A549 (cell line): ENCODE results near the gene RFX3. TPM values are rescaled to one million over a fixed set of nuclear protein-coding genes. Genes with fewer than 3 reads are reported as not detected.

Experiments
- ATAC-seq, 2 experiments: fragments of 200-7000 bp in 1 of 2; fragments of >200 bp in 1 of 2; cut with Nextera tagmentation in 1 of 2; cut with Tn5 transposase in 1 of 2; 3 replicates each; pipeline versions ENCODE4 v1.8.0 to v1.9.1; 2018 to 2020; ENCODE audit warnings: mild to moderate bottlenecking in 1 of 2, moderate library complexity in 1 of 2
- CTCF ChIA-PET: fragments of 300-600 bp; sonication (Branson Sonifier 250); formaldehyde crosslinking; extraction: SDS; loops from one replicate; lab custom pipeline; 2021; ENCODE audit warnings: antibody characterized with exemption, inconsistent platforms; lab: Yijun Ruan, JAX
- POLR2A ChIA-PET: fragments of 350-600 bp; formaldehyde crosslinking; extraction: SDS; loops from one replicate; lab custom pipeline; 2021; ENCODE audit warnings: antibody characterized with exemption, inconsistent platforms; lab: Yijun Ruan, JAX
- DNase-seq, 2 experiments: peaks; one replicate each; pipeline versions ENCODE4 v3.0.0 to v3.0.0-alpha.2; 2011 to 2016; ENCODE audit warnings: low read depth in 1 of 2, low spot score in 1 of 2
- FAIRE-seq: peaks from 2 replicates; lab custom pipeline; 2011; peaks lifted over from hg19 to GRCh38; lab: Jason Lieb, UNC
- H3K27ac ChIP-seq, 2 experiments: fragments of >200 bp; sonication (Bioruptor Twin); formaldehyde crosslinking; 3 replicates each; pipeline ENCODE4 v1.5.1; 2016 to 2017
- H3K4me1 ChIP-seq: fragments of >200 bp; sonication (Bioruptor Twin); formaldehyde crosslinking; 3 replicates; pipeline ENCODE4 v1.6.1; 2016
- H3K4me2 ChIP-seq: fragments of >200 bp; sonication (Bioruptor Twin); formaldehyde crosslinking; 3 replicates; pipeline ENCODE4 v1.6.1; 2016
- H3K4me3 ChIP-seq: fragments of >200 bp; sonication (Bioruptor Twin); formaldehyde crosslinking; 3 replicates; pipeline ENCODE4 v1.5.1; 2016
- H3K9me3 ChIP-seq: fragments of >200 bp; sonication (Bioruptor Twin); formaldehyde crosslinking; 3 replicates; pipeline ENCODE4 v1.6.1; 2016
- CBX2 ChIP-seq: fragments of 200-600 bp; sonication (generic); IDR thresholded peaks from 2 replicates; pipeline ENCODE4 v1.6.1; 2016; ENCODE audit warnings: low read depth, mild to moderate bottlenecking, borderline replicate concordance
- CEBPB ChIP-seq, 2 experiments: fragments of >200 bp in 1 of 2; sonication (Bioruptor Twin) in 1 of 2; formaldehyde crosslinking in 1 of 2; IDR thresholded peaks; 2 replicates each; pipeline ENCODE4 v1.6.1; 2012 to 2016
- CHD2 ChIP-seq: fragments of 150-350 bp; IDR thresholded peaks from 2 replicates; pipeline ENCODE4 v1.6.1; 2014; ENCODE audit warnings: low read length; ENCODE audit not compliant: partially characterized antibody
- FOSB ChIP-seq: fragments of 250-450 bp; sonication (Bioruptor Pico); IDR thresholded peaks from 2 replicates; pipeline ENCODE4 v1.5.0; 2020; ENCODE audit warnings: mild to moderate bottlenecking, moderate library complexity
- FOSL2 ChIP-seq, 2 experiments: fragments of 450-650 bp in 1 of 2; fragments of >200 bp in 1 of 2; sonication (Bioruptor Twin) in 1 of 2; formaldehyde crosslinking; IDR thresholded peaks; 2 replicates each; pipeline versions ENCODE4 v1.5.0 to v1.6.1; 2016 to 2020; ENCODE audit warnings: mild to moderate bottlenecking in 1 of 2, moderate library complexity in 1 of 2
- FOXS1 ChIP-seq: fragments of 250-450 bp; sonication (Bioruptor Pico); IDR thresholded peaks from 2 replicates; pipeline ENCODE4 v1.5.0; 2020; ENCODE audit warnings: mild to moderate bottlenecking, moderate library complexity
- JUN ChIP-seq, 2 experiments: fragments of >200 bp; sonication (Bioruptor Twin); formaldehyde crosslinking; IDR thresholded peaks; 2 replicates in 1 of 2; 3 replicates in 1 of 2; pipeline ENCODE4 v1.6.1; 2016 to 2017
- KDM1A ChIP-seq: fragments of 200-600 bp; sonication (generic); IDR thresholded peaks from 2 replicates; pipeline ENCODE4 v1.6.1; 2016; ENCODE audit warnings: low read depth, mild to moderate bottlenecking
- MYC ChIP-seq: IDR thresholded peaks from 2 replicates; pipeline ENCODE4 v1.6.1; 2012; ENCODE audit warnings: mild to moderate bottlenecking, inconsistent platforms, low read length, improper control_type of control experiment, borderline replicate concordance
- NFE2L2 ChIP-seq: fragments of 150-350 bp; conservative IDR thresholded peaks from 2 replicates; pipeline ENCODE4 v1.6.1; 2014; ENCODE audit warnings: low read length
- POLR2A ChIP-seq: IDR thresholded peaks from 2 replicates; pipeline ENCODE4 v1.6.1; 2012; ENCODE audit warnings: mild to moderate bottlenecking, low read length
- RARB ChIP-seq: fragments of 250-450 bp; sonication (Bioruptor Pico); IDR thresholded peaks from 2 replicates; pipeline ENCODE4 v1.8.0; 2021; ENCODE audit warnings: mild to moderate bottlenecking, moderate library complexity
- RFX5 ChIP-seq: fragments of 450-650 bp; IDR thresholded peaks from 2 replicates; pipeline ENCODE4 v1.7.1; 2014; ENCODE audit warnings: antibody characterized with exemption, mild to moderate bottlenecking, moderate library complexity
- SMC3 ChIP-seq: fragments of >200 bp; sonication (Bioruptor Twin); formaldehyde crosslinking; IDR thresholded peaks from 3 replicates; pipeline ENCODE4 v1.6.1; 2018; ENCODE audit warnings: inconsistent platforms
- SREBF2 ChIP-seq: fragments of 450-650 bp; IDR thresholded peaks from 2 replicates; pipeline ENCODE4 v1.6.1; 2014; ENCODE audit warnings: mild to moderate bottlenecking, moderate library complexity
- ZSCAN20 ChIP-seq: fragments of 250-450 bp; sonication (Bioruptor Pico); IDR thresholded peaks from 2 replicates; pipeline ENCODE4 v1.8.0; 2022; ENCODE audit warnings: mild to moderate bottlenecking, moderate library complexity
- WGBS: methylation state at CpG from one replicate; pipeline ENCODE4 v1.1.6; 2017; ENCODE audit errors: missing lambda C conversion rate; 5-methylcytosine and 5-hydroxymethylcytosine counted together
- polyA plus RNA-seq, 4 experiments: library from polyadenylated mRNA; depleted of rRNA in 3 of 4; stranded (reverse); fragments of >200 nt; fragmentation: RNase III in 1 of 4; extraction: RNeasy Plus Mini Kit Qiagen cat#74134 plus additional on column Dnase treatment in 1 of 4; gene quantifications; 2 replicates in 3 of 4; 3 replicates in 1 of 4; pipeline ENCODE4 v1.2.3, GENCODE V29; 2011 to 2017
- TF ChIP-seq, protein P1 (sequence below): fragments of 250-450 bp; sonication (Bioruptor Pico); IDR thresholded peaks from 2 replicates; pipeline ENCODE4 v1.5.0; 2021; ENCODE audit warnings: mild to moderate bottlenecking, moderate library complexity, borderline replicate concordance

Gene RFX3
- polyA plus RNA-seq, 2 of the 4 experiments (the other 2 are of a cell fraction), result 1.3 to 7.9 TPM

- peak overlapping the region; percentile 1; the same call in 2 of the 3 replicates for H3K4me3 ChIP-seq
- peaks cover 54% of the 10 kb centered on the region for H3K4me1 ChIP-seq
- 10% methylated on average over 1 of the region's 1 CpG for WGBS
- peak overlapping the region; percentile 96 for H3K4me2 ChIP-seq
- FAIRE-seq, result peak; percentile 94
- peak overlapping the region; percentile 76 to 86 for H3K27ac ChIP-seq
- peak in 1 of 2 experiments; percentile 69 for DNase-seq
- no peaks in the 10 kb centered on the region for H3K9me3 ChIP-seq
- CTCF ChIA-PET, result interaction anchor here (1.4 kb wide), 1 partner anchor 44 kb away, joined by 4 read pairs; no protein-coding TSS in a partner anchor
- TF ChIP-seq NFE2L2, result no peak
- no peak for TF ChIP-seq FOSL2 (IDR thresholded peaks at IDR 0.05)
- TF ChIP-seq FOSL2 (CRISPR knock-in tag; IDR thresholded peaks at IDR 0.05), result peak; percentile 68; the same call in 1 of the 2 replicates
- no peak for TF ChIP-seq CHD2
- no peak for TF ChIP-seq SMC3
- no peak for TF ChIP-seq POLR2A
- POLR2A ChIA-PET, result interaction anchor here (1.9 kb wide), 1 partner anchor 15 kb away, joined by 12 read pairs; no protein-coding TSS in a partner anchor
- peak in 1 of 2 experiments; percentile 58; a peak in 3 of 6 replicates for ATAC-seq
Observed at GRCh38 chr9:3511551-3511950, 14.2 kb downstream of the RFX3 start.

GRCh38 chr9:3510796-3511195 is 15.0 kb downstream of the RFX3 start:
- WGBS, result 24% methylated on average over 1 of the region's 1 CpG
- no peak for ATAC-seq
- H3K4me1 ChIP-seq, result peaks cover 54% of the 10 kb centered on the region
- no peak for TF ChIP-seq CBX2
- TF ChIP-seq, all 56 proteins: peak for 0
- ChIA-PET CTCF (interaction anchor here (1.4 kb wide), 1 partner anchor 43 kb away, joined by 4 read pairs; no protein-coding TSS in a partner anchor), POLR2A (interaction anchor here (1.9 kb wide), 1 partner anchor 16 kb away, joined by 12 read pairs; no protein-coding TSS in a partner anchor)
- DNase-seq (no peak), FAIRE-seq (peak; percentile 82)
- Histone ChIP-seq H3K9me3 (no peaks in the 10 kb centered on the region), H3K27ac (peak overlapping the region in 1 of 2 experiments; percentile 86; a peak in 3 of 6 replicates), H3K4me3 (no peak overlapping the region), H3K4me2 (peak overlapping the region; percentile 96)

DNA sequence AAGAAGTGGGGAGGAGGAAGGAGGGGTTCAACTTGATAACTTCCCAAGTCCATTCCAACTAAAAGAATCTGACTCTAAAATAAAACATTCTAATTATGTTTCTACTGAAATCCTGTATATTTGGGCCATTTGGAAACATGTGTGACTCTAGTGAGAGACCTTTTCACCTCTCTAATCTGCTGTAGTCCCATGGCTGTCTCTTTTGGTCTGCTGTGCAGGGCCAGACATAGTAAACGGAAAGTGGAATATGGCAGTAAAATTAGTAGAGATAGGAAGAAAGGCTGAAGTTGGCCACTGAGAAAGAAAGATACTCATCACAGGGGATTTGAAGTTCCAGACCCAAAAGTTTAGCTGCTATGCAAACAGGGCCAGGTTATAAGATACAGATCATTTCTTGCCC is 15.9 kb downstream of the RFX3 start:
- no peaks in the 10 kb centered on the region for H3K9me3 ChIP-seq
- FAIRE-seq (no peak), ATAC-seq (peak in 1 of 2 experiments; percentile 30; a peak in 1 of 6 replicates), DNase-seq (peak in 1 of 2 experiments; percentile 27)
- WGBS, result 28% methylated on average over 1 of the region's 1 CpG
- CTCF ChIA-PET, result no interaction called here
- peak overlapping the region; percentile 96 for H3K4me2 ChIP-seq
- H3K27ac ChIP-seq, result peak overlapping the region; percentile 81 to 86
- H3K4me1 ChIP-seq, result peaks cover 54% of the 10 kb centered on the region
- no peak for TF ChIP-seq KDM1A
- TF ChIP-seq, all 56 proteins: peak for 0
- H3K4me3 ChIP-seq, result no peak overlapping the region
- POLR2A ChIA-PET, result interaction anchor here (1.9 kb wide), 1 partner anchor 17 kb away, joined by 12 read pairs; no protein-coding TSS in a partner anchor

DNA sequence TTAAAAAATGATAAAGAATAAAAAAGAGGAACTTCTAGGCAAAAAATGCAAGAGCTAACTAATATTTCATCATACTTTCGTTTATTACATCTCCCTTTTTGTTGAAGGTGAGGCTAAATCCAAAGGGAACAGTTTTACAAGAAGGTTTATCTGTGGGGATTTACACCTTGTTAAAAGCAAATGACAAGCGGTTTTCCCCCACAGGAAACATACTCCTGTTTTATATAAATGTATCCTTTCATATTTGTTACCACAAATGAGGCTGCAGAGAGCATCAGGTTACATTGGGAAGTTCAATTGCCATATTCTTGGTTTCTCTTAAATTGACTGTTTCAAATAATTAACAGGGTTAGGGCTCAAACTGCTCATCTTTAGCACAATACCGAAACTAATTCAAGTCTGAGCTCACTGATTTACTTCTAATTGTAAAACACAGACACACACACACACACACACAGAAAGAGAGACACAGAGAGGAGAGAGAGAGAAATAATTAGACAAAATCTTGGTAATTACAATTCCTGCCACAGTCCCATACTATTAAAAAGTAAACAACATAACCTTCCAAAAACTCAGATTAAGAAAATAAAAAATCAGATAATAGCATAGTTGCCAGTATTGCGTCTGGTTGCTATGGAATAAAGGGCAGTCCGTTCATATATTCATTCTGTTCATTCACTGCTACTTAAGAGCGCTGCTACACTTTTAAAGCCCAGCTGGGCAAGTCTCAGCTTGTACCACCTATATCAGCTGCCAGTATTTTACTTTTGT is 17.1 kb downstream of the RFX3 start:
- WGBS, result 3% methylated on average over 6 of the region's 6 CpGs
- peak; percentile 79 for FAIRE-seq
- DNase-seq, result peak in 1 of 2 experiments; percentile 59
- Histone ChIP-seq H3K27ac (peak overlapping the region; percentile 86 to 91), H3K4me3 (peak overlapping the region; percentile 31), H3K9me3 (no peaks in the 10 kb centered on the region), H3K4me1 (peaks cover 49% of the 10 kb centered on the region), H3K4me2 (peak overlapping the region; percentile 96)
- POLR2A ChIA-PET, result interaction anchor here (3.4 kb wide), 1 partner anchor 18 kb away, joined by 32 read pairs; the partner anchor contains the start of gene RFX3
- CTCF ChIA-PET, result interaction anchor here (0.6 to 1.4 kb wide), 3 partner anchors 19 to 858 kb away, joined by 3 to 4 read pairs (median 3); no protein-coding TSS in a partner anchor
- peak; percentile 65 to 67; a peak in 3 of 6 replicates for ATAC-seq
- TF ChIP-seq JUN (IDR thresholded peaks at IDR 0.05), result peak in 1 of 2 experiments; percentile 21; a peak in 1 of 5 replicates
- TF ChIP-seq ZSCAN20 (CRISPR knock-in tag), result no peak
- TF ChIP-seq CEBPB (IDR thresholded peaks at IDR 0.05), result peak in 1 of 2 experiments; percentile 34; a peak in 1 of 4 replicates

- ATAC-seq, result no peak
- peak overlapping the region; percentile 86 to 89 for H3K27ac ChIP-seq
- TF ChIP-seq RARB (no peak), FOXS1 (CRISPR knock-in tag) (no peak), RFX5 (no peak), FOSB (no peak), SREBF2 (no peak), MYC (no peak)
- TF ChIP-seq, protein P1, sequence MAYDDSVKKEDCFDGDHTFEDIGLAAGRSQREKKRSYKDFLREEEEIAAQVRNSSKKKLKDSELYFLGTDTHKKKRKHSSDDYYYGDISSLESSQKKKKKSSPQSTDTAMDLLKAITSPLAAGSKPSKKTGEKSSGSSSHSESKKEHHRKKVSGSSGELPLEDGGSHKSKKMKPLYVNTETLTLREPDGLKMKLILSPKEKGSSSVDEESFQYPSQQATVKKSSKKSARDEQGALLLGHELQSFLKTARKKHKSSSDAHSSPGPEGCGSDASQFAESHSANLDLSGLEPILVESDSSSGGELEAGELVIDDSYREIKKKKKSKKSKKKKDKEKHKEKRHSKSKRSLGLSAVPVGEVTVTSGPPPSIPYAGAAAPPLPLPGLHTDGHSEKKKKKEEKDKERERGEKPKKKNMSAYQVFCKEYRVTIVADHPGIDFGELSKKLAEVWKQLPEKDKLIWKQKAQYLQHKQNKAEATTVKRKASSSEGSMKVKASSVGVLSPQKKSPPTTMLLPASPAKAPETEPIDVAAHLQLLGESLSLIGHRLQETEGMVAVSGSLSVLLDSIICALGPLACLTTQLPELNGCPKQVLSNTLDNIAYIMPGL (CRISPR knock-in tag), result no peak
- TF ChIP-seq, all 56 proteins: peak for 0
- ChIA-PET CTCF (interaction anchor here (0.6 to 1.4 kb wide), 2 partner anchors 20 to 515 kb away, joined by 3 read pairs; no protein-coding TSS in a partner anchor), POLR2A (interaction anchor here (0.6 to 3.4 kb wide), 2 partner anchors 19 to 713 kb away, joined by 5 to 32 read pairs; partner anchors contain the start of gene RFX3)
- DNase-seq, result peak in 1 of 2 experiments; percentile 12
- H3K4me1 ChIP-seq, result peaks cover 52% of the 10 kb centered on the region
- peak overlapping the region; percentile 96 for H3K4me2 ChIP-seq
- FAIRE-seq, result no peak
- no peaks in the 10 kb centered on the region for H3K9me3 ChIP-seq
- peak overlapping the region; percentile 31; the same call in 2 of the 3 replicates for H3K4me3 ChIP-seq
- WGBS, result 3% methylated on average over 2 of the region's 2 CpGs
Observed at GRCh38 chr9:3508078-3508431, 17.7 kb downstream of the RFX3 start.
